ENCODE results near the gene SAMD9L.

Gene SAMD9L

DNA sequence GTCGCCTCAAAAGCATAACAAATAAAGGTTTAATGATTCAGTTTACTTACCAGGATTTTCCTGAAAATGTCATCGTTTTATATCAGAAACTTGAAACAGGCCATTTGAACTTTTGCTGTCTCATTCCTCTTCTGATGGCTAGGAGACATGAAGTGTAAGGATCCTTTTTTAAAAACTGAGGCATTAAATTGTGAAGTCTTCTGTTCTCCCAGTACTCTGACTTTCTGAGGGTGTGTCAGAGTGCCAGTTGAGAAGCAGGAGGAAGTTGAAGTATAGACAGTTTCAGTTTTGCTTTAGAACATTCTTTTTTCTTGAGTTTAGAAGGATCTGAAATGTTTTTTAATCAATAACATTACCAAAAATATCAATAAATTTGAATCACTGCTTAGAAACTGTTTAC lies at the start of gene SAMD9L:
Gene SAMD9L, minus strand, starts transcription at position 242 of the 400 bp plus-strand sequence. CDS start 12,414 bp downstream, outside the sequence.
- DNase-seq (ENCODE audit: low read depth in 2 of 2), result no peak

- DNase-seq (ENCODE audit: low read depth in 2 of 2), result no peak
These were observed 48.2 kb upstream of the SAMD9L start for GRCh38 chr7:93196336-93196735.

GRCh38 chr7:93194386-93194785 lies 46.2 kb upstream of the SAMD9L start:
- no peak for DNase-seq (ENCODE audit: low read depth in 2 of 2)

DNA sequence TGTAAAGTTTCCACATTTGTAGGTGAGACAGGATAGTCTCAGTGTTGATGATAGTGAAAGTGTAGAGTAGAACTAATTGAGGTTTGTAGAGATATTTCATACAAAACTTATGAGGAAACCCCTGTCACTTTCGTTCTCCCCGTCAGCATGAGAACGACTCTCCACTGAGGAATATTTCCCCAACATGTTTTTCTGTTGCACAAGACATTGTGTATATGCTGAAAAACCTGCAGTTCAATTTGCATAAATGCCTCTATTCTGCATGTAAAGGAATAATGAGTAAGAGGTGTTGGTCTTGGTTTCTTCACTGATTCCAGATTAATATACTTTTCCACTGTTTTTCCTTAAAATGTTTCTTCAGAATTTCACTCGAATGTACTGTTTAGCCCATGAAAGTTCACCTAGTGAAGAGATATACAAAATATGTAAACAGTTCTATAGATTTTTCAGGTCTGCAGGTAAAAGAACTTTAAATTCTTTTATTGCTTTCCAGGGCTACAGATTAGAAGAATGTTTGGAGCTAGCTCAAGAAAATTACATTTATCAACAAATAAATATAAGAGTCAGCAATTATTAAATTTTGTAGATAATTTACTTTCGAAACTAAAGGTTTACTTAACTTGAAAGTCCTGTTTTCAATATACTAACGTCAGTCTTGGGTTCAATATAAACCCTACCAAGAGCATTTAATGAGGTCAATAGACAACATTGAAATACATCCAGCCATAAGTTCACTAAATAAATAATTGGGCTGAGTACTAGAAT lies 40.9 kb upstream of the SAMD9L start:
- DNase-seq (ENCODE audit: low read depth in 2 of 2), result no peak

- no peak for DNase-seq (ENCODE audit: low read depth in 2 of 2)
These were observed 37.3 kb upstream of the SAMD9L start for GRCh38 chr7:93185303-93186027.

- DNase-seq (ENCODE audit: low read depth in 2 of 2), result no peak
These were observed 31.0 kb upstream of the SAMD9L start for GRCh38 chr7:93179173-93179572.

DNA sequence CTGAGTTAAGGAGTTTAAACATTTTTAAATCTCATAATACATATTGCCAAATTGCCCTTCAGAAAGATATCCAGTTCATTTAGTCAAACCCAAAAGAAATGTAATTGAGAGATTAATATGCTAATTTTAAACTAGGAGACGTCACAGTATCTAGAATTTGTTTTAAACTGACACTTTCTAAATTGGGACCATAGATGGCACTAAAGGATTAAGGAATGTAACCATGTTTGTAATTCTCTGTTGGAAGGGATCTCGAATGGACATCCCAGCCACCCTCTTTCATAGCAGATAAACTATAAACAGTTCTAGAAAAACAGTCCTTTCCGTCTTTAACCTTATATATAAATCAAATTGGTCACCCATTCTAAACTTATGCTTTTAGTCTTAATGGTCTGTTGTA lies 30.0 kb upstream of the SAMD9L start:
- no peak for DNase-seq (ENCODE audit: low read depth in 2 of 2)

DNA sequence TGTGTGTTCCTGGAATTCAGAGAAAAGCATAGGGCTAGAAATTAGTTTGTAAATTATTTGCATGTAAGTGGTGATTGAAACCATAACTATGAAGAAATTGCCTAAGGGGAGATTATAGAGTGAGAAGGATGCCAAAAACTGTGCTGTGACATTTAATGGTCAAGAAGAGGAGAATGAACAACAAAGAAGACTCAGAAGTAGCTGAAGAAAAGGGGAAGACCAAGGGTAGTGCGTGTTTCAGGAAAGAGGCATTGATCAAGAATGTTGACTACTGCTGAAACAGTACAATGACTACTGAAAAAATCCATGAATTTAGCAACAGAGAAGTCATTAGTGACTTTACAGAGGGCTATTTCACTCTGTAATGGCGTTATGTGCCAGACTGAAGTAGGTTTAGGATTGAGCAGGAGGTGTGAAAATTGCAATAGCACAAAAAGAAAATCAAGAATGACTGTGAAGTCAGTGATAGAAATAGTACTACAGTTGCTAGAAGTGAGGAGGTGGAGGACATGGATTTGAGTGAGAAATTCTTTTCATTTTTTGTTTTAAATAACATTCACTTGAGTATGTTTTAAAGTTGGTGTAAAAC lies 28.9 kb upstream of the SAMD9L start:
- DNase-seq (ENCODE audit: low read depth in 2 of 2), result no peak

- no peak for DNase-seq (ENCODE audit: low read depth in 2 of 2)
These were observed 27.0 kb upstream of the SAMD9L start for GRCh38 chr7:93175219-93175618.

DNA sequence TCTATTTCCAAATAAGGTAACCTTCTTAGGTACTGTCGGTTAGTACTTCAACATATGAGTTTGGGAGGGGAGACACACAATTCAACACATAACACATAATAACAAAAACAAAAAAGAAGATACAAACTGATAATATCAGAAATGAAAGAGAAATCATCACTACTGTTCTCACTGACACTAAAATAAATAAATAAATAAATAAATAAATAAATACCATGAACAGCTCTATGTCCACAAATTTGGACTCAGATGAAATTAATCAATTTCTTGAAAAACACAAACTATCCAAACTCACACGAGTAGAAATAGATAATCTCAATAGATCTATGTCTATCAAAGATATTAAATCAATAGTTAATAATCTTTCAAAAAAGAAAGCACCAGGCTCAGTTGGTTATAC lies 24.5 kb upstream of the SAMD9L start:
- DNase-seq (ENCODE audit: low read depth in 2 of 2), result no peak

DNA sequence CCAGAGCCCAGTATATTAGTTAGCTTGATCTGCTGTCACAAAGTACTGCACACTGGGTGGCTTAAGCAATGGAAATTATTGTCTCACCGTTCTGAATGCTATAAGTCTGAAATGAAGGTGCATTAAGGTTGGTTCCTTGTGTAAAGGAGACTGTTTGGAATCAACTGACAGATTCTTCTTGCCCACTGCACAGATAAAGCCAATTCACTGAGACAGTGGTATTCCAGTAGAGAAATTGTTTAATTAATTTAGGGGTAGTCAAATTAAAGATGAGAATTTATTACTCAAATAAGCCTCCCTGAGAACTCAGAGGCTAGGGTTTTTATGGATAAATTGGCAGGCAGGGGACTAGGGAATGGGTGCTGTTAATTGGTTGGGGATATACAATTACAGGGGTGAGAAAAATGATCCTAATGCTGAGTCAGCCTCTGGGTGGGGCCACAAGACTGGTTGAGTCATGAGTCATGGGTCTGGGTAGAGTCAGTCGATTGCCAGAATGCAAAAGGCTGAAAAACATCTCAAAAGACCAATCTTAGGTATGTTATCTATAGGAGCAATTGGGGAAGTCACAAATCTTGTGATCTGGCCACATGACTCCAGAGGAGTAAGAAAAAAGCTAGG lies 23.5 kb upstream of the SAMD9L start:
- DNase-seq (ENCODE audit: low read depth in 2 of 2), result no peak

DNA sequence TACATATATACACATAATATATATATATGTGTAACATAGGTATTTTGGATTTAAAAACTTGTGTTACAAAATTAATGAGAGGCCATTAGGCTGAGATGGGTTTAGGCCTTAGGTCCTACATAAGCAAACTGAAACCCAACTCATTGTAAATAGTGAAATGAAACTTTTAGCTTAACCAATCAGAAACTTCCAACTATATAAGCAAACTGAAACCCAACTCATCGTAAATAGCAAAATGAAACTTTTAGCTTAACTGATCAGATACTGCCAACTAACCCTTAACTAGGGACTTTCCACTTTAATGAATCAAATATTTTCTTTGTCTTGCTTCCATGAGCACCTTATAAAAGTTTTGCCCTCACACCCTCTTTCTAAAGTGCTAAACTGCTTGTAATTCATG lies 17.3 kb upstream of the SAMD9L start:
- DNase-seq (ENCODE audit: low read depth in 2 of 2), result no peak

DNA sequence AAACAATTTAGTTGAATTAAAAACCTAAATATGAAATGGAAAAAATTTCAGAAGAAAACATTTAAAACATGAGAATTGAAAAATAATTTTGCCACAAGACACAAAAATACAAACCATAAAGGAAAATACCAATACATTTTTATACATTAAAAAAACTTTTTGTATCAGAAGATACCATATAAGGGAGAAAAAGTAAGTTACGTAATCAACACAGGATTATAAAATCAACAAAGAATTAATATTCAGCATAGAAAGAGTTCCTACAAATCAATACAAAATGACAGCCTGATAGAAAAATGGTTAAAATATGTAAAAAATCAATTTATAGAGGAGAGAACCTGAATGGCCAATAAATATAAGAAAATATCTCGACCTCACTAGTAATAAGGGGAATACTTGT lies 16.6 kb upstream of the SAMD9L start:
- no peak for DNase-seq (ENCODE audit: low read depth in 2 of 2)

- no peak for DNase-seq (ENCODE audit: low read depth in 2 of 2)
These were observed 13.1 kb upstream of the SAMD9L start for GRCh38 chr7:93161181-93161762.

- no peak for DNase-seq (ENCODE audit: low read depth in 2 of 2)
These were observed 12.2 kb upstream of the SAMD9L start for GRCh38 chr7:93160410-93160809.

- DNase-seq (ENCODE audit: low read depth in 2 of 2), result no peak
These were observed 11.3 kb upstream of the SAMD9L start for GRCh38 chr7:93159490-93159889.

DNA sequence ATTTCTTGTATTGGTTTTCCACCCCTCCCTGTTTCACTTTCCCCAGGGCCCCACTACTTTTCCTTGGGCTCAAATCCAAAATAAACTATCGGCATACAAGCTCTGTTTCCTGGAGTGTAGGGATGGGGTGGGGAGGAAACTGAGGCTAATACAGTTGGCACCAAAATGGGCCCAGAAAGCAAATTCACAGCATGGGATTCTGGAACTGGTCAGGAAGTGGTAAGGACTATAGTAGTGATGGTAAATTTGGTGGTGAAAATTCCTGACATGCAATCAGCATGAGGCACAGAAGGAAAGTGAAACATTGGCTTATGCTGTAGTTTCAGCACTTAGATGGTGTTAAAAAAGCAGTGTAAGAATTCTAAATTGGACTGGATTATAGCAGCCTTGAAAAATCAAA lies 8.7 kb upstream of the SAMD9L start:
- no peak for DNase-seq (ENCODE audit: low read depth in 2 of 2)

DNA sequence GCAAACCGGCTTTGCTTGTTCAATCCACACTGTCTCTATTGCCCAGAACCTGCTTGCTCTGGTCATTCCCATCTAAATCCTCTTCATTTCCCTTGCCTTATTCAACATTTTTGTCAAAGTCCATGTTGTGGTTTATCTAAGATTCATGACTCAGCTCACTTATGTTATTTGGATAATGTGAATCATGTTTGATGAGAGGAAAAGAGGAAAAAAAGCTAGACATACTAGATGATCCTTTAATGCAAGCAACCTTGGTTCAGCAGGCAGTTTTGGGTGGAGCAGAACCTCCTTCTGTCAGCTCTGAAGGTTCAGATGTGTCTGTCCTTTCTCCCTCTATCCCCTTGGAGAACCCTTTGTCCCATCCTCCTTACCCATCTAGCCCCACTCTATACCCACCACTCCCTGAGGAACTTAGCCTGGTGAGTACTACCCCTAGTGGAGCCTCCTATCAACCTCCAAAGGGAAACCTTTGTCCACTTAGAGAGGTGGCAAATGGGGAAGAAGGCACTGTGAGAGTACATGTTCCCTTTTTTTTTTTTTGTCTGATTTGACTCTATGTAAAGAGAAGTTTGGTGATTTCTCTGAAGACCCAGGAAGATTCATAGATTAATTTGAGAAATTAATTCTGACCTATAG lies 2.1 kb upstream of the SAMD9L start:
- no peak for DNase-seq (ENCODE audit: low read depth in 2 of 2)

DNA sequence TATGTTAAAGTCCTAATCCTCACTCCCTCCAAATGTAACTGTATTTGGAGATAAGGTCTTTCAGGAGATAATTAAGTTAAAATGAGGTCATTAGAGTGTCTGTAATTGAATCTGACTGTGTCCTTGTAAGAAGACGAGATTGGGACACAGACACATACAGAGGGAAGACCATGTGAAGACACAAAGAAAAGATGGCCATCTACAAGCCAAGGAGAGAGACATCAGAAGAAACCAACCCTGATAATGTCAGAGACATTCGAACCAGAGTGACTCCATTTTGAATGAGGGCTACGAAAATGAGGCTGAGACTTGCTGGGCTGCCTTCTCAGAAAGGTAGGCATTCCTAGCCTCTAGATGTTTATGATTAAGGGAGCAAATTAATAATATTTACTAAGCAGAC lies 542 bp upstream of the SAMD9L start:
- DNase-seq (ENCODE audit: low read depth in 2 of 2), result no peak

GRCh38 chr7:93147363-93147762 lies 822 bp downstream of the SAMD9L start:
- no peak for DNase-seq (ENCODE audit: low read depth in 2 of 2)

GRCh38 chr7:93146472-93147141 lies 1.6 kb downstream of the SAMD9L start:
- DNase-seq (ENCODE audit: low read depth in 2 of 2), result no peak
